ENCODE data around the gene AMN1. TPM values are rescaled to one million over a fixed set of nuclear protein-coding genes. Genes with fewer than 3 reads are reported as not detected.

Gene AMN1
- total RNA-seq, 1 donor from 2014 or later, result 2.3 TPM

DNA sequence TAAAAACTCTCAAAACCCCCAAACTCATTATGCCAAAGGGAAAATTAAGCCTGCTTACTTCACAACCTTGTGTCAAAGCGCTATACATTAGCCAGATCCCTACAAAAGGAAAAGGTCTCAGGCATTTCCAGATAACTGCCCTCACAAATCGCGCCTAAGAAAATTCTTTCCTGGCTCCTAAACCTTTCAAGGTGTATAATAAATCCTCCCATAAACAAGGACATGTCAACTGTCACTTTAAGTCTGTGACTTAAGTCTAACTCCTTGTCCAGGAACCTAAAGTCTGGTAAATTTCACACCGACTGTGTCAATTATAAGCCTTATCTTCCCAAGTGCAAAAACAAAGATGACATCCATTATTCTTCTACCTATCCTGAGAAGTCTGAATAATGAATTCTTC is 73.6 kb downstream of the AMN1 start:
- peaks cover 20% of the 10 kb centered on the region for H3K4me1 Mint-ChIP-seq
- no peaks in the 10 kb centered on the region for H3K36me3 Mint-ChIP-seq (ENCODE audit: low read depth)
- H3K27ac Mint-ChIP-seq, result no peak overlapping the region
- intact Hi-C loops (cut with micrococcal nuclease), result loop anchor here (10.0 kb wide), 2 partner anchors 240 to 930 kb away; no protein-coding TSS in a partner anchor
- no peaks in the 10 kb centered on the region for H3K9me3 Mint-ChIP-seq
- no peak for DNase-seq
- no peak overlapping the region for H3K4me3 Mint-ChIP-seq
- no peaks in the 10 kb centered on the region for H3K27me3 Mint-ChIP-seq

DNA sequence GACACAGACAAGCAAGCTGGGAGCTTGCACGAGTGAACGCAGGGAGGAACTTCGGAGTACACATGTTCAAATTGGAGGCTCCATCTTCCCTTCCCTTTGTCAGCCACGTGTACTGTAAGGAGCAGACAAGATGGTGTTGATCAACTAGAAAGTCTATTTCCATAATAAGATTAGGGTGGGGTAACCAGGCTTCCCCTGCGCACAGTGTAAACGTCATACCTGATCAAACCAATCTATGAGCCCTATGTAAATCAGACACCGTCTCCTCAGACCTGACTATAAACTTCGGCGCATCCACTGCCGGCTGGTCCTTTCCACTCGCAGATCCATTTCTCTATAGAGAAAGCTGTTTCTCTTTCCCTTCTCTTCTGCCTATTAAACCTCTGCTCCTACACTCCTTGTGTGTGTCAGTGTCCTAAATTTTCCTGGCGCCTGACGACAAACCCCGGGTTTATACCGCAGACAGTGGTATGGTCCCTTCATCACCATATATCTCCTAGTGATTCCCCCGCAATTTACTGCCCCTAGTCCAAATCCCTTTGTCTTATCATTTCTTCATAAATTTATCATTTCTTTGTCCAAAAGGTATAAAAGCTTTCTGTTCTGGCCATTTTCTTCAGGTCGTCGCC is 76.8 kb downstream of the AMN1 start:
- Mint-ChIP-seq H3K4me1 (peaks cover 11% of the 10 kb centered on the region), H3K36me3 (ENCODE audit: low read depth) (no peaks in the 10 kb centered on the region), H3K9me3 (no peaks in the 10 kb centered on the region), H3K4me3 (no peak overlapping the region), H3K27ac (no peak overlapping the region), H3K27me3 (no peaks in the 10 kb centered on the region)
- intact Hi-C loops (cut with micrococcal nuclease), result loop anchor here (2.0 to 10.0 kb wide), 4 partner anchors 243 to 1025 kb away; partner anchors contain the start of gene DNM1L
- DNase-seq, result no peak

DNA sequence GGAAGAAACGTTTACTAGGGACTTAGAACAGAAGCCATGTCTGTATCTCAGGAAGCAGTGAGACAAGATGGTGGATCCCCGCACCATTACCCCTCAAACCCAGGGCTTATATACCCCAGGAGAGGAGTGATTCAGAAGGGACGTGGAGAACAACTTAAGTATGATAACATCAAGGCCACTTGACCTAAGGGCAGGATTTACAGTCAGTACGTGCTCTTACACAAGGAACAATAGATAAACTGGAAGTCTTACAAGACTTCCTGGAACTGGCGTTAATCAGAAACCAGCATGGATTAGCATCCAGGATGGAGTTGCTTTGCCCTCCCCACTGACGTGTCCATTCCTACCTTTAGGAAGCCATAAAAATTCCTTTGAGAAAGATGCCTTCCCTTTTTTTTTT is 77.9 kb downstream of the AMN1 start:
- Mint-ChIP-seq H3K36me3 (ENCODE audit: low read depth) (no peaks in the 10 kb centered on the region), H3K27me3 (no peaks in the 10 kb centered on the region), H3K4me1 (peaks cover 11% of the 10 kb centered on the region), H3K9me3 (no peaks in the 10 kb centered on the region), H3K27ac (no peak overlapping the region), H3K4me3 (no peak overlapping the region)
- DNase-seq, result no peak
- intact Hi-C loops (cut with micrococcal nuclease), result loop anchor here (5.0 to 10.0 kb wide), 3 partner anchors 244 to 1026 kb away; partner anchors contain the start of gene DNM1L

DNA sequence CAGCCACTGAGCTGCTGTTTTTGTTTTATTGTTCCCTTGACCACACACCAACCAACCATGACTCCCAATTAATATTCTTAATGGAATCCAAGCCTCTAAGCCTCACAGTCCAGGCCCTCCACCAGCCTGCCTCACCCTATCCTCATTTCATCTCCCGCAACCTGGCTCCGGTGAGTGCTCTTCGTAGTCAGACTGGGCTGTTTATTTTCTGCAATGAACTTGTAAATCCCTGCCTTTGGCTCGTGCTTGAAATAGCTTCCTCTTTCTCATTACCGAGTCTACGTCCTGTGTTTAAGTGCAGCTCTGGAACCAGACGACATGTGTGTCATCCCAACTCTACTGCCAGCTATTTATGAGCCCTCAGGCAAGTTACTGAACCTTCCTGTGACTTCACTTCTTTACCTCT is 81.7 kb downstream of the AMN1 start:
- Mint-ChIP-seq H3K36me3 (ENCODE audit: low read depth) (no peaks in the 10 kb centered on the region), H3K9me3 (no peaks in the 10 kb centered on the region), H3K27ac (no peak overlapping the region), H3K27me3 (peaks cover 2% of the 10 kb centered on the region), H3K4me1 (no peaks in the 10 kb centered on the region), H3K4me3 (no peak overlapping the region)
- intact Hi-C loops (cut with micrococcal nuclease), result no loop called here
- DNase-seq, result no peak

DNA sequence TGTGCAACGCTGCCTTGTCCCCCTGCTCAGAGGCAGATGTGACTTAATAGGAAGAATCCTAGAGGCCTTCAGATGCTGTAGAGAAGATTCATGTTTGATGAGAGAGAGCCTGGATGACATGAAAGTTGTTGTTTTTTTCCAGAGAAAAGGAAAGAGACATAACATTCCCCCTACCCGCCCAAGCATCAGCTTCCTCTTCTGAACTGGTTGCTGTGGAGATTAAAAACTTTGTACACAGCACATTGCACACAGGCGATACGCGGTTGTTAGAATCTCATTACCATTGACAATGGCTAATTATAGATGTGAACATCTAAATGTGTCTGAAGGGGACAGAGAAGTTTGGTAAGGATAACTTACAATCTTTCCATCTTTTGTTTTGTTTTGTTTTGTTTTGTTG is 82.9 kb downstream of the AMN1 start:
- Mint-ChIP-seq H3K4me1 (no peaks in the 10 kb centered on the region), H3K27me3 (peaks cover 2% of the 10 kb centered on the region), H3K4me3 (no peak overlapping the region), H3K9me3 (no peaks in the 10 kb centered on the region), H3K36me3 (ENCODE audit: low read depth) (no peaks in the 10 kb centered on the region), H3K27ac (no peak overlapping the region)
- intact Hi-C loops (cut with micrococcal nuclease), result no loop called here
- no peak for DNase-seq

DNA sequence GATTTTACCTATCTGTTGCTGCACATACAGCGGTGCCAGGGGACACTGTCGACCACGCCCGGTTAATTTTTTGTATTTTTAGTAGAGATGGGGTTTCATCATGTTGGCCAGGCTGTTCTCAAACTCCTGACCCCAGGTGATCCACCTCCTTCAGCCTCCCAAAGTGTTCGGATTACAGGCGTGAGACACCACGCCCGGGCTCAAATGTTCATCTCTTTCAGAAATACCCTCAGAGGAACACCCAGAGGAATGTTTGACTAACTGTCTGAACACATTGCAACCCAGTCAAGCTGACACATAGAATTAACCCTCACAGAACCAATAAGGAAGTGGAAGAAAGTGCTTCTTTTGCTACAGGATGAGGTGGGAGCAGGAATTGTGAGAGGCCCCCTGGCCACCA is 84.3 kb downstream of the AMN1 start:
- H3K9me3 Mint-ChIP-seq, result no peaks in the 10 kb centered on the region
- peaks cover 2% of the 10 kb centered on the region for H3K27me3 Mint-ChIP-seq
- DNase-seq, result no peak
- no peaks in the 10 kb centered on the region for H3K4me1 Mint-ChIP-seq
- no peak overlapping the region for H3K4me3 Mint-ChIP-seq
- H3K27ac Mint-ChIP-seq, result no peak overlapping the region
- no peaks in the 10 kb centered on the region for H3K36me3 Mint-ChIP-seq (ENCODE audit: low read depth)
- intact Hi-C loops (cut with micrococcal nuclease), result no loop called here

DNA sequence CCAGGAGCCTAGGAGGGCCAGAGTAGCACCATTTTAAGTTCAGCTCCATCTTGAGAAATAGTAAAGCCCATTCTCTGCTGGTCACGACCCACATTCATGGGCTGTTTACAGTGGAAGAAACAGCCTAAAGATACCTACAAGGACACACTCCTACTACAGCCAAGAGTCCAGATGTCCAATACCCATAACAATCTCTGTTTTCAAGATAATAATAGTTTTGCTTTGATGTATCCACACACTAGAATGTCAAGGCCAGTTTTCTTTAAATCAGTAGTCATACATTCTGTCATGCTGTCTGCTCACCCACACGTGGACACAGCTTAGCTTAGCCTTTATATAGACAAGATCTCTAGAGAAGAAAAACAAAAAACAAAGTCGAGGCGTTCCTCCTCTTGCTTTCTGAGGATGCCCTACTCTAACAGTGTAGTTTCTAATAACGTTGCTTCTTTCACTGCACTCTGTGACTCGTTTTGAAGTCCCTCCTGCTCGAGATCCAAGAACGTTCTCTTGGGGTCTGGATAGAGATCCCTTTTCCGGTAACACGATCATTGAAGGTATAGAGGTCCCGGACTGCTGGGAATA is 87.2 kb downstream of the AMN1 start:
- no peak overlapping the region for H3K27ac Mint-ChIP-seq
- DNase-seq, result no peak
- no peaks in the 10 kb centered on the region for H3K9me3 Mint-ChIP-seq
- no peak overlapping the region for H3K4me3 Mint-ChIP-seq
- H3K36me3 Mint-ChIP-seq (ENCODE audit: low read depth), result no peaks in the 10 kb centered on the region
- peaks cover 2% of the 10 kb centered on the region for H3K27me3 Mint-ChIP-seq
- intact Hi-C loops (cut with micrococcal nuclease), result no loop called here
- peaks cover 2% of the 10 kb centered on the region for H3K4me1 Mint-ChIP-seq

DNA sequence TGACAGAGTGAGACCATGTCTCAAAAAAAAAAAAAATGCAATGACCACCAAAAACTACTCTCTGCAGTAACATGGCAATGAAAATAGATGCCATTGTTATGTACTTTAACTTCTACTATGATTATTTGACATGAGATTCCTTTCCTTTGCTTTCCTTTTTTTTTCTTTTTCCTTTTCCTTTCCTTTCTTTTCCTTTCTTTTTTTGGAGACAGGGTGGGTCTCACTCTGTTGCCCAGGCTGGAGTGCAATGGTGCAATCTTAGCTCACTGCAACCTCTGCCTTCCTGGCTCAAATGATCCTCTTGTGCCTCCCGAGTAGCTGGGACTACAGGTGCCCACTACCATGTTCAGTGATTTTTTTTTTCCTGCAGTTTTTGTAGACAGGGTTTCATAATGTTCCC is 94.2 kb downstream of the AMN1 start:
- intact Hi-C loops (cut with micrococcal nuclease), result loop anchor here (5.0 kb wide), 1 partner anchor 787 kb away; no protein-coding TSS in a partner anchor
- H3K27ac Mint-ChIP-seq, result no peak overlapping the region
- H3K36me3 Mint-ChIP-seq (ENCODE audit: low read depth), result no peaks in the 10 kb centered on the region
- no peaks in the 10 kb centered on the region for H3K27me3 Mint-ChIP-seq
- H3K9me3 Mint-ChIP-seq, result no peaks in the 10 kb centered on the region
- no peak for DNase-seq
- H3K4me1 Mint-ChIP-seq, result peaks cover 6% of the 10 kb centered on the region
- no peak overlapping the region for H3K4me3 Mint-ChIP-seq

DNA sequence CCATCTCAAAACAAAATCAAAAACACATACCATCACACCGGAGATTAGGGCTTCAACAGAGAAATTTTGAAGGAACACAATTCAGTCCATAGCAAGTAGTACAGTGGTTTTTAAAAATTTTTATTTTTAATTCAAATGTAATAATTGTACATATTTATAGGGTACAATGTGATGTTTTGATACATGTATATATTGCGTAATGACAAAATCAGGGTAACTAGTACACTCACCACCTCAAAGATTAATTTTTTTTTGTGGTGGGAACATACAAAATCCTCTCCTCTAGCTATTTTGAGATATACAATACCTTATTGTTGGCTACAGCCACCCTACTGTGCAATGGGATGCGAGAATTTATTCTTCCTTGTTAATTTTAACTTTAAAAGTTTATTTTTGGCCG is 95.4 kb downstream of the AMN1 start:
- DNase-seq, result no peak
- Mint-ChIP-seq H3K27ac (no peak overlapping the region), H3K4me1 (peaks cover 6% of the 10 kb centered on the region), H3K27me3 (no peaks in the 10 kb centered on the region), H3K36me3 (ENCODE audit: low read depth) (no peaks in the 10 kb centered on the region), H3K9me3 (no peaks in the 10 kb centered on the region), H3K4me3 (no peak overlapping the region)
- intact Hi-C loops (cut with micrococcal nuclease), result no loop called here

DNA sequence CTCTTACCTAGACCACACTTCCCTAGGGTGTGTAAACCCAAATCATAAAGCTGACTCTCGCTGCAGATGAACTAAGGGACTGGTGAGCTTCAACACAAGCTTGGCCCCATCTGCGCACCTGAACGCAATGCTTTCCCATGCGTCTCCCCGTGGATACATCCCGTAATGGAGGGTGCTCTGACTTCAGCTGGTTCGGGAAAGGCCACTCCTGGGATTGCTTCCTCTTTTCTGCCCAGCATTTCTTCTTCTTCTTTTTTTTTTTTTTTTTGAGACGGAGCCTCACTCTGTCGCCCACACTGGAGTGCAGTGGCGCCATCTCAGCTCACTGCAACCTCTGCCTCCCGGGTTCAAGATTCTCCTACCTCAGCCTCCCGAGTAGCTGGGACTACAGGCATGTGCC is 97.0 kb downstream of the AMN1 start:
- Mint-ChIP-seq H3K27me3 (no peaks in the 10 kb centered on the region), H3K4me1 (peaks cover 6% of the 10 kb centered on the region), H3K9me3 (no peaks in the 10 kb centered on the region), H3K27ac (no peak overlapping the region), H3K4me3 (no peak overlapping the region), H3K36me3 (ENCODE audit: low read depth) (no peaks in the 10 kb centered on the region)
- intact Hi-C loops (cut with micrococcal nuclease), result no loop called here
- no peak for DNase-seq

DNA sequence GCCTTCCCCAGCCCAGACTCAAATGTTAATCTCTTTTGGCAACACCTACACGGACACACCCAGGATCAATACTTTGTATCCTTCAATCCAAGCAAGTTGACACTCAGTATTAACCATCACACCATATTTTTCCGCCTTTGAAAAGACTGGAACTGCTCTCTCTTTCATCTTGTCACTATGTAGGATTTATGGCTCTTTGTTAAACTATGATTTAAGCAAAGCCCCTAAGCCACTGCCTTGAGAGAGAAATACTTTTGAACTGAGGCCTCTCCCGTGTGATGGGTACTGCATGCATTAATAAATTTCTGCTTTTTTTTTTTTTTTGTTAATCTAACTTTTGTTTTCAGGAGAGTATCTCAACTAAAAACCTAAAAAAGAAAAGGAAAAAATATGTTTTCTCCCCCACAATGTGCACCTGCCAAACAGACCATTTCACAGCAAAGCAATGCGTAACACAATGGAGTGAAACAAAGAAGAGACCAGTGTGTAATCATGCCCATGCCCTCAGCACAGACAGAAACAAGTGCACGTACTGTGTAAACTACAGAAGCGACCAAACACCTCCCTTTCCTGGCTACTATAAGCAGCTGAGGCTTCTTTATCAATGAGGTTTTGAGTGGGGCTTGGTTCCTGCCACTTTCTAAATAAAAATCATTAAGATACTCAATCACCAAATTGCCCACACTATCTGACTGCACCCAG is 97.6 kb downstream of the AMN1 start:
- no peak overlapping the region for H3K4me3 Mint-ChIP-seq
- no peaks in the 10 kb centered on the region for H3K27me3 Mint-ChIP-seq
- intact Hi-C loops (cut with micrococcal nuclease), result no loop called here
- H3K4me1 Mint-ChIP-seq, result peaks cover 1% of the 10 kb centered on the region
- no peaks in the 10 kb centered on the region for H3K36me3 Mint-ChIP-seq (ENCODE audit: low read depth)
- DNase-seq, result no peak
- no peaks in the 10 kb centered on the region for H3K9me3 Mint-ChIP-seq
- H3K27ac Mint-ChIP-seq, result no peak overlapping the region

DNA sequence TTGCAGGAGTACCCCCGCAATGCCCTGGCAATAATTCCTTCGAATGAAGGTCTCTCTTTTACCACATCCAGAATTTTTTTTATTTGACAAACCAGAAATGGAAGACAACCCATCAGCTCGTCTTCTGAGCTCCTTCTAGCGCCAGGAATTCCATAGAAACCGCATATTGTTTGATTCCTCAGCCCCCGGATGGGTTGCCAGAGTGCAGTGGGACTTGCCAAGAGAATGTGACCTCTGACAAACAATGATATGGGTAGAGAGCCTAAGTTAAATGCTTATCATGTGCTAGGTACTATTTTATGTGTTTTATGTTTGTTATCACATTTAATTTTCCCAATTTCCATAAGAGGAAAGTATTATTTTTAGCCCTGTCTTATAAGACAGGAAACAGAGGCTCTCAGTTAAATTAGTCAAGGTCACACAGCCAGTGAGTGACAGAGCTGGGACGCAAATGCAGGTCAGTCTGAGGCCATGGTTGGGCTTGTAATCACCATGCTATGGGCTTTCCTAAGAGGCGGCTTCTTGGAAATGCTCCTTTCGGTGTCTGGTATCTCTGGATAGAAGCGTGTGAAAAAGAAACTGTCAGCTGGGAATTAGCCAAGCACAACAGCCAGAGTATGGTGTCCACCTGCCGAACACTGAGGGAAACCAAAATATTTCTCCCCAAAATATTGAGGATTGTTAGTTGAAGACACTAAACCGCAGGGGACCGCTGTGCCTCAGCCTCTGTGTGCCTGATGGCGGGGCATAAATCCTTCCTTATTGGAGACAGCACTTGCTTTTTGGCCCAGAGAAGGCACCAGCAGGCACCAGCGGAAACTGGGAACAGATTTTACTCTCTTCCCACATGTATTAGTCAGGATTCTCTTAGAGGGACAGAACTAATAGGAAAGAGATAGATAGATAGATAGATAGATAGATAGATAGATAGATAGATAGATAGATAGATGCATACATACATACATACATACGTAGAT is 98.8 kb downstream of the AMN1 start:
- DNase-seq, result no peak
- H3K27ac Mint-ChIP-seq, result no peak overlapping the region
- no peak overlapping the region for H3K4me3 Mint-ChIP-seq
- H3K36me3 Mint-ChIP-seq (ENCODE audit: low read depth), result no peaks in the 10 kb centered on the region
- no peaks in the 10 kb centered on the region for H3K4me1 Mint-ChIP-seq
- no peaks in the 10 kb centered on the region for H3K27me3 Mint-ChIP-seq
- H3K9me3 Mint-ChIP-seq, result no peaks in the 10 kb centered on the region
- intact Hi-C loops (cut with micrococcal nuclease), result no loop called here

DNA sequence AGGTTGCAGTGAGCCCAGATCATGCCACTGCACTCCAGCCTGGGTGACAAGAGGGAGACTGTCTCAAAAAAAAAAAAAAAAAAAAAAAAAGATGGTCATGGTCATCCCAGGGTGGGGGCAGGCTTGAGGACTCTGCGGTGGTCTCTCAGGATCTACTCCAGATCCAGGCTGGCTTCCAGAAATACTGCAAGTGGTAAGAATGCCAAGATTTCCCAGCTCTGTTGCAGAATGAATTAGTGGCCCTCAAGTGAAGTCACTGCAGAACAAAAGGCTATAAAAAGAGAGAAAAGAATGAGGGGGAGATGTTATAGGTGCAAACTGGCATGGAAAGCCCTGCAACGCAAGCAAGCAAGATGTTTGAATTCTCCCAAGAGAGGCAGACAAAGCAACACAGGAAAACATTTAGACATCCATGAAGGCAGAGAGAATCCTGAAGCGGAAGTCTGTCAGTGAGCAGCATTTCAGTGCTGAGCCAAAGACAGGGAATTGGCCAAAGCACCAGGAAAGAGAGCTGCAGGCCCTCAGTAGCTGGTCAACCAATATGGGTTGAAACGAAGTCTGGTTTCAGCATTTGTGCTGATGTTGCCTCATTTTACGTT is 101.3 kb downstream of the AMN1 start:
- Mint-ChIP-seq H3K36me3 (ENCODE audit: low read depth) (no peaks in the 10 kb centered on the region), H3K27me3 (no peaks in the 10 kb centered on the region), H3K4me1 (no peaks in the 10 kb centered on the region), H3K27ac (no peak overlapping the region), H3K4me3 (no peak overlapping the region), H3K9me3 (no peaks in the 10 kb centered on the region)
- no peak for DNase-seq
- intact Hi-C loops (cut with micrococcal nuclease), result no loop called here
